ENCODE data around the gene PHACTR1.

DNA sequence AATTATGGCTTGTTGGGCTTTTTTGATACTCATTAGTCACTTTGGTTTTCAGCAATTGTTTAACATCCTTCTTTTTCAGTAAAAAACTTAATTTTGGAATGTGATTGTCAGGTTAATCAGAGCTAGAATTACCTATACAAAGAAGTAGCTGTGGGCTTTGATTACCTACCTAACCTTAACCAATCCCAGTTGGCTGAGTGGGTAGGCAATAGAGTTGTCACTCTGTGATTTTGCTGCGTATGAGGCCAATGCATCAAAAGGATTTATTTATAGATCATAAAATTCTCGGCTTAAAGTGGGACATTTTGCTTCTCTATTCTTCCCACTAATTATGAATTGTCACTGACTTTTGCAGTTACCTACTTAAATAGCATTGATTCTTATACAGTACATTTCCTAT is 111.4 kb downstream of the PHACTR1 start:
- TF ChIP-seq, protein P1, sequence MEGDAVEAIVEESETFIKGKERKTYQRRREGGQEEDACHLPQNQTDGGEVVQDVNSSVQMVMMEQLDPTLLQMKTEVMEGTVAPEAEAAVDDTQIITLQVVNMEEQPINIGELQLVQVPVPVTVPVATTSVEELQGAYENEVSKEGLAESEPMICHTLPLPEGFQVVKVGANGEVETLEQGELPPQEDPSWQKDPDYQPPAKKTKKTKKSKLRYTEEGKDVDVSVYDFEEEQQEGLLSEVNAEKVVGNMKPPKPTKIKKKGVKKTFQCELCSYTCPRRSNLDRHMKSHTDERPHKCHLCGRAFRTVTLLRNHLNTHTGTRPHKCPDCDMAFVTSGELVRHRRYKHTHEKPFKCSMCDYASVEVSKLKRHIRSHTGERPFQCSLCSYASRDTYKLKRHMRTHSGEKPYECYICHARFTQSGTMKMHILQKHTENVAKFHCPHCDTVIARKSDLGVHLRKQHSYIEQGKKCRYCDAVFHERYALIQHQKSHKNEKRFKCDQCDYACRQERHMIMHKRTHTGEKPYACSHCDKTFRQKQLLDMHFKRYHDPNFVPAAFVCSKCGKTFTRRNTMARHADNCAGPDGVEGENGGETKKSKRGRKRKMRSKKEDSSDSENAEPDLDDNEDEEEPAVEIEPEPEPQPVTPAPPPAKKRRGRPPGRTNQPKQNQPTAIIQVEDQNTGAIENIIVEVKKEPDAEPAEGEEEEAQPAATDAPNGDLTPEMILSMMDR (IDR thresholded peaks at IDR 0.05), result no peak
- no peak for TF ChIP-seq POLR2A (IDR thresholded peaks at IDR 0.05)
